Neural cell (in vitro differentiated cells): Measurements from ENCODE around the gene ZNF205. TPM values are rescaled to one million over a fixed set of nuclear protein-coding genes. Genes with fewer than 3 reads are reported as not detected.
"Not testable (repeated sequence)": the region's sequence is repeated elsewhere in the genome, so short reads cannot be mapped to it uniquely, and the experiment has no call there.

ENCODE experiments used
- H2AFZ ChIP-seq: fragments of 200-600, 300-800 bp; sonication (generic), shearing (Covaris generic); 2 replicates; pipeline ENCODE4 v1.6.0; 2014; ENCODE audit warnings: low read depth, mild to moderate bottlenecking, antibody characterized with exemption, low read length, moderate library complexity
- H3F3A ChIP-seq: fragments of 200-600 bp; shearing (Covaris generic); 2 replicates; pipeline ENCODE4 v1.6.1; 2016; ENCODE audit warnings: mild to moderate bottlenecking, moderate library complexity, mixed read lengths, antibody characterized with exemption, low read length; ENCODE audit not compliant: insufficient read depth, poor library complexity, severe bottlenecking
- H3K27ac ChIP-seq: fragments of 200-600, 300-800 bp; sonication (generic), shearing (Covaris generic); 2 replicates; pipeline ENCODE4 v1.5.1; 2014; ENCODE audit warnings: mild to moderate bottlenecking, low read length, moderate library complexity
- H3K27me3 ChIP-seq: fragments of 300-800, 200-600 bp; sonication (generic), shearing (Covaris generic); 2 replicates; pipeline ENCODE4 v1.6.0; 2014; ENCODE audit warnings: mild to moderate bottlenecking, low read depth, low read length, moderate library complexity; ENCODE audit not compliant: insufficient read depth
- H3K36me3 ChIP-seq: fragments of 300-800, 200-600 bp; sonication (generic), shearing (Covaris generic); 2 replicates; pipeline ENCODE4 v1.5.1; 2014; ENCODE audit warnings: mild to moderate bottlenecking, antibody characterized with exemption, low read length, moderate library complexity; ENCODE audit not compliant: insufficient read depth
- H3K4me2 ChIP-seq: fragments of 300-800, 200-600 bp; sonication (generic), shearing (Covaris generic); 2 replicates; pipeline ENCODE4 v1.6.0; 2014; ENCODE audit warnings: mild to moderate bottlenecking, low read length
- H3K4me3 ChIP-seq: fragments of 300-800, 200-600 bp; sonication (generic), shearing (Covaris generic); 2 replicates; pipeline ENCODE4 v1.5.1; 2014; ENCODE audit warnings: mild to moderate bottlenecking, low read length, moderate library complexity
- H3K79me2 ChIP-seq: fragments of 200-600 bp; shearing (Covaris generic); replicated peaks from 2 replicates; pipeline ENCODE4 v1.6.0; 2014; ENCODE audit warnings: mild to moderate bottlenecking, low read length, moderate library complexity; ENCODE audit not compliant: insufficient read depth
- H3K9ac ChIP-seq: fragments of 300-800, 200-600 bp; sonication (generic), shearing (Covaris generic); 2 replicates; pipeline ENCODE4 v1.6.1; 2016; ENCODE audit warnings: mild to moderate bottlenecking, low read length, mixed read lengths
- H3K9me2 ChIP-seq: fragments of 200-600 bp; shearing (Covaris generic); 2 replicates; pipeline ENCODE4 v1.6.1; 2016; ENCODE audit warnings: mild to moderate bottlenecking, low read length, mixed read lengths; ENCODE audit not compliant: insufficient read depth
- H3K9me3 ChIP-seq: fragments of 200-600, 300-800 bp; sonication (generic), shearing (Covaris generic); 2 replicates; pipeline ENCODE4 v1.6.1; 2016; ENCODE audit warnings: mild to moderate bottlenecking, mixed run types, low read length, moderate library complexity, mixed read lengths
- H4K20me1 ChIP-seq: fragments of 200-600 bp; shearing (Covaris generic); 2 replicates; pipeline ENCODE4 v1.6.1; 2016; ENCODE audit warnings: mild to moderate bottlenecking, mixed run types; ENCODE audit not compliant: insufficient read depth
- CTCF ChIP-seq: fragments of 450-650 bp; IDR thresholded peaks from 2 replicates; pipeline ENCODE4 v1.5.1; 2014; ENCODE audit warnings: antibody characterized with exemption, mild to moderate bottlenecking, moderate library complexity; ENCODE audit not compliant: poor library complexity, severe bottlenecking
- EP300 ChIP-seq: fragments of 450-650 bp; conservative IDR thresholded peaks from 2 replicates; pipeline ENCODE4 v1.6.1; 2014; ENCODE audit warnings: antibody characterized with exemption, mild to moderate bottlenecking, moderate library complexity; ENCODE audit not compliant: poor library complexity, severe bottlenecking
- EZH2 ChIP-seq: fragments of 200-600, 300-800 bp; shearing (Covaris generic), sonication (generic); IDR thresholded peaks from 2 replicates; pipeline ENCODE4 v1.6.1; 2014; ENCODE audit warnings: antibody characterized with exemption, low read length, borderline replicate concordance, mild to moderate bottlenecking; ENCODE audit not compliant: insufficient read depth, poor library complexity, severe bottlenecking
- MXI1 ChIP-seq: fragments of 450-650 bp; conservative IDR thresholded peaks from 2 replicates; pipeline ENCODE4 v1.6.1; 2014; ENCODE audit warnings: antibody characterized with exemption, mild to moderate bottlenecking; ENCODE audit not compliant: poor library complexity, severe bottlenecking
- POLR2AphosphoS5 ChIP-seq: IDR thresholded peaks from 2 replicates; pipeline ENCODE4 v1.6.1; 2012
- RAD21 ChIP-seq: fragments of 450-650 bp; conservative IDR thresholded peaks from 2 replicates; pipeline ENCODE4 v1.6.1; 2014; ENCODE audit warnings: antibody characterized with exemption, mild to moderate bottlenecking, moderate library complexity
- REST ChIP-seq: IDR thresholded peaks from 2 replicates; pipeline ENCODE4 v1.6.1; 2012; ENCODE audit warnings: borderline replicate concordance
- SMC3 ChIP-seq: fragments of 450-650 bp; conservative IDR thresholded peaks from 2 replicates; pipeline ENCODE4 v1.6.1; 2014; ENCODE audit warnings: antibody characterized with exemption, mild to moderate bottlenecking, moderate library complexity; ENCODE audit not compliant: poor library complexity
- TAF1 ChIP-seq: IDR thresholded peaks from 2 replicates; pipeline ENCODE4 v1.6.1; 2012; ENCODE audit warnings: low read depth
- polyA plus RNA-seq: library from polyadenylated mRNA; depleted of rRNA; stranded (reverse); fragments of >200 nt; gene quantifications from 2 replicates; pipeline ENCODE4 v1.2.3, GENCODE V29; 2014
- small RNA-seq, 3 experiments: library from RNA; depleted of rRNA; stranded (forward); fragments of <200 nt; gene quantifications; one replicate each; pipeline ENCODE3, GENCODE V24; 2012

Gene ZNF205
- polyA plus RNA-seq, 1 donor from 2014 or later: 30.0 TPM

DNA sequence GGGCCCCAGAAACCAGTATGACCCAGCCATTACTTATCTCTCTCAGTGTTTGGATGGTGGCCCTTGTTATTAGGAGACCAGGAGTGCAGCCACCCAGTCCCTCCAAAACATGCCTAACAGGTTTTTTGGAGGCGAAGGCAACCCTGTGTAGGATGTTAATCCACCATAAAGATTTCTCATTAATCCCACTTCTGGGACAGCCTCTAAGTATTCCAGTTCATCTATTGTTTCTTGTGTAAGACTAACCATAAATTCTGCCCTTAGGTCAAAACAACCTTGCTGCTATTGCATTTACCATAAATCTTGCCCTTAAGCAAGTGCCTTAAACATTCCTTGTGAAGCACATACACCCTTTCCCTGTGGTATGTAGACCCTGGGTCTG is 54.1 kb downstream of the ZNF205 start:
- Histone ChIP-seq H3K4me2 (no peak overlapping the region), H3K4me3 (no peak overlapping the region), H3K27ac (no peak overlapping the region), H3F3A (no peaks in the 10 kb centered on the region), H3K9ac (no peak overlapping the region), H3K9me3 (no peaks in the 10 kb centered on the region), H3K9me2 (no peaks in the 10 kb centered on the region), H3K27me3 (peaks cover 51% of the 10 kb centered on the region), H4K20me1 (no peaks in the 10 kb centered on the region), H2AFZ (no peak overlapping the region), H3K36me3 (no peaks in the 10 kb centered on the region), H3K79me2 (no peaks in the 10 kb centered on the region)
- TF ChIP-seq RAD21 (no peak), REST (no peak), CTCF (no peak), TAF1 (no peak), EZH2 (no peak), MXI1 (no peak), SMC3 (no peak), EP300 (no peak), POLR2AphosphoS5 (no peak)

GRCh38 chr16:3168729-3169128 is 56.3 kb downstream of the ZNF205 start:
- not testable (repeated sequence) for H3F3A ChIP-seq, H3K9me3 ChIP-seq, H4K20me1 ChIP-seq, H3K4me3 ChIP-seq, H3K79me2 ChIP-seq, H3K9ac ChIP-seq, H3K9me2 ChIP-seq, H3K4me2 ChIP-seq, H3K36me3 ChIP-seq, H3K27ac ChIP-seq, H2AFZ ChIP-seq
- H3K27me3 ChIP-seq: peaks cover 73% of the 10 kb centered on the region

Small RNA genes lying within 50 kb of the gene (small RNA-seq; reads per million reads assigned to genes)
- gene RNU1-22P: 0.07 to 2.8 (median 0.10) reads per million in 3 experiments

Other genes starting within 250 kb of the ZNF205 start
- gene FLYWCH2, start 229.4 kb upstream of the ZNF205 start, polyA plus RNA-seq: 193 and 211 TPM in 2 replicates
- gene FLYWCH1, start 200.7 kb upstream of the ZNF205 start, polyA plus RNA-seq: 33.0 and 41.4 TPM in 2 replicates
- gene KREMEN2, start 148.3 kb upstream of the ZNF205 start, polyA plus RNA-seq: 0.71 TPM in 1 of 2 replicates, not detected in the other
- gene PAQR4, start 143.2 kb upstream of the ZNF205 start, polyA plus RNA-seq: 47.8 and 55.8 TPM in 2 replicates
- 2.9 and 5.9 TPM in 2 replicates for gene PKMYT1, start 132.1 kb upstream of the ZNF205 start, polyA plus RNA-seq
- not detected in 2 replicates for gene CLDN9, start 99.7 kb upstream of the ZNF205 start, polyA plus RNA-seq
- 1.1 TPM in 1 of 2 replicates, not detected in the other for gene CLDN6, start 94.4 kb upstream of the ZNF205 start, polyA plus RNA-seq
- gene TNFRSF12A, start 92.2 kb upstream of the ZNF205 start, polyA plus RNA-seq: 2.0 and 2.3 TPM in 2 replicates
- gene HCFC1R1, start 88.6 kb upstream of the ZNF205 start, polyA plus RNA-seq: 19.0 and 23.7 TPM in 2 replicates
- 11.4 and 23.0 TPM in 2 replicates for gene THOC6, start 88.6 kb upstream of the ZNF205 start, polyA plus RNA-seq
- gene BICDL2, start 75.6 kb upstream of the ZNF205 start, polyA plus RNA-seq: 0.37 TPM in 1 of 2 replicates, not detected in the other
- gene MMP25, start 66.0 kb upstream of the ZNF205 start, polyA plus RNA-seq: not detected in 2 replicates
- not detected in 2 replicates for gene IL32, start 46.9 kb upstream of the ZNF205 start, polyA plus RNA-seq
- 0.10 TPM in 1 of 2 replicates, not detected in the other for gene ZSCAN10, start 13.3 kb upstream of the ZNF205 start, polyA plus RNA-seq
- gene ZNF213, start 22.4 kb downstream of the ZNF205 start, polyA plus RNA-seq: 5.1 and 9.8 TPM in 2 replicates
- 2.5 and 2.7 TPM in 2 replicates for gene OR1F1, start 75.6 kb downstream of the ZNF205 start, polyA plus RNA-seq
- 20.8 and 23.0 TPM in 2 replicates for gene ZNF200, start 122.6 kb downstream of the ZNF205 start, polyA plus RNA-seq
- gene MEFV, start 144.0 kb downstream of the ZNF205 start, polyA plus RNA-seq: not detected in 2 replicates
- gene ZNF263, start 170.9 kb downstream of the ZNF205 start, polyA plus RNA-seq: 65.4 and 88.4 TPM in 2 replicates
- gene TIGD7, start 192.8 kb downstream of the ZNF205 start, polyA plus RNA-seq: 21.7 and 25.2 TPM in 2 replicates
- gene ZNF75A, start 192.9 kb downstream of the ZNF205 start, polyA plus RNA-seq: 58.3 and 76.0 TPM in 2 replicates
- gene OR2C1, start 243.3 kb downstream of the ZNF205 start, polyA plus RNA-seq: 0.22 TPM in 1 of 2 replicates, not detected in the other